ENCODE results near the gene ODC1.
"Not testable (repeated sequence)": the region's sequence is repeated elsewhere in the genome, so short reads cannot be mapped to it uniquely, and the experiment has no call there.

ODC1 gene

GRCh38 chr2:10447895-10448575, at the start of gene ODC1:
Gene ODC1 (minus strand): TSS chr2:10448327. CDS start chr2:10445032, 3,295 bp downstream.
- DNase-seq (ENCODE audit: low spot score): peak; percentile 96

DNA sequence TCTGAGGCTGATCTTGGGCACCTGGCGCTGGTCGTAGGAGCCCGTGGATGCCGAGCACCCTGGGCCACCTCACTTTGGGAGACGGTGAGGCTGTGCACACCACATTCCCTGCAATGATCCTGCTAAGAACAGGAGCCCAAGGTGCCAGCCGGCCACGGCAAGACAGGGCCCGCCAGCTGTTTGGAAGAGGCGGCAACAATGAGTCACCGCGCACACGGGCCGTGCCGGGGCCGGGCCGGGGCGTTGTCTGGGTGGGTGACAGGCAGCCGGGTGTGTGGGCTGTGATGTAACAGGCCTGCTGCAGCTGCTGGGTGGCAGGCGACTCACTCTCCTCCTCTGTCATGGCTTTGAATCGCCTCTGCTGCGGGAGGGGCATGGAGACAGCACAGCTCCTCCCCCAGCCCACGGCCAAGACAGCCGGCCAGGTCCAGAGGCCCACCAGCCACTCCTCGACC, 49.7 kb upstream of the ODC1 start:
- peak; percentile 78 for DNase-seq (ENCODE audit: low spot score)

DNA sequence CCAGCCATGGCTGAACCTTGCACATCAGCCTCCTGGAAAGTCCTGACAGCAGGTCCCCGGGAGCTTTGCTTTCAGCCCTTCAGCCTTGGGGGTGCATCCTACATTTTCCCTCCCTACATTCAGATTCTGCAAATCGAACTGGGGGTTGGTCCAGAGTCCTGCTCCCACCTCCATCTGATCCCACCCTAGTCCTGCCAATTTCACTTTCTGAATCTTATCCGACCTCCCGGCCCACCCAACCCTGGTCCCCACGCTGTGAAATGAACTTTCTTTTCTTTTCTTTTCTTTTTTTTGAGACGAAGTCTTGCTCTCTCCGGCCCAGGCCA, 47.8 kb upstream of the ODC1 start:
- no peak for DNase-seq (ENCODE audit: low spot score)

GRCh38 chr2:10495311-10495987, 47.3 kb upstream of the ODC1 start:
- DNase-seq (ENCODE audit: low spot score): peak; percentile 47

- peak; percentile 28 for DNase-seq (ENCODE audit: low spot score)
Observed at GRCh38 chr2:10494351-10495066, 46.4 kb upstream of the ODC1 start.

DNA sequence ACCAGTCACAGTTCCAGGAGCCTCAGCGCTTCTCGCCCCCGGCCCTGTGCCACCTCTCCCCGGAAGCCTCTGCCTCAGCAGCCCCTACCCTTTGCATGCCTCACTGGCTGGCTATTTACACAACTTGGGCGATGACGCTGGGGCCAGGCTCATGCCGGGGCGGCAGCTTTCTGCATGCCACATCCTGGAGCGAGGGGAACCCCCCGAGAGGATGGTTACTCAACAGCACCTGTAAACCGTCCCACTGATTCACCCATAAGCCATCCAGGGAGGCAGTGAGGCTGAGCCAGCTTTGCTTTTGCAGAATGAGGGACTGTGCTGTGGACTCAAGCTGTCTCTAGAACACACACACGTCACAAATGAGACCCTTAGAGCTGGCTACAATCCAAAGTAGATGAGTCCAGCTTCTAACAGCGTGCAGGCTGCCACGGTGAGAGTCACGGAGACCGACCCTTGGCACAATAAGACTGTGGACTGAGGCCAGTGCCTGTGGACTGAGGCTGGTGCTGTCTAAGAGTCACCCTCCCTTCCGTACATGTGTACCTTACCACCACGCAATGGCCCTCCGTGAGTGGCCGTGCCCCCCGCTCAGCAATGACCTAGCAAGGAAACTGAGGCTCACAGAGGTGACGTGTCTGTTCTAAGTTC, 45.6 kb upstream of the ODC1 start:
- peak; percentile 45 for DNase-seq (ENCODE audit: low spot score)

DNA sequence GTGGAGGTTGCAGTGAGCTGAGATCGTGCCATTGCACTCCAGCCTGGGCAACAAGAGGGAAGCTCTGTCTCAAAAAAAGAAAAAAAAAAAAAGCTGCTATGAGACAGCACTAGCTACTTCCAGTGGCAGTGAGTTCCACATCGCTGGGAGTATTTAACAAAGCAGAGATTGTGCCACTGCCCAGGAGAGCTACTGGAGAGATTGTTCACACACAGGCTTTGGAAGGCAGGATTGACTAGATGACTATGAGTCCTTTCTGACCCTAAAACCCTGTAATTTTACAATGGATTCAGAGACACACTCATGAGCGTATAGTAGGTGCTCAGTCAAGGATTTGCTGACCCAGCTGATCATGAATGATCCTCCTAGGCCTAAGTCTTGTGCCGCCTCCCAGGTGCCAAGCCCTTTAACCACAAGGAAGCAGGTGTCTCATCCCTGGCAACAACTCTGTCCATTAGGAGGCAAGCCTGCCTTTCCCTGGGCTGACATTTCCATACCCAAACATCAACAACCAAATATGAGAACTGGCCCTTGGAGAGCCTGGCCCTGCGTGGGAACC, 45.0 kb upstream of the ODC1 start:
- no peak for DNase-seq (ENCODE audit: low spot score)

DNA sequence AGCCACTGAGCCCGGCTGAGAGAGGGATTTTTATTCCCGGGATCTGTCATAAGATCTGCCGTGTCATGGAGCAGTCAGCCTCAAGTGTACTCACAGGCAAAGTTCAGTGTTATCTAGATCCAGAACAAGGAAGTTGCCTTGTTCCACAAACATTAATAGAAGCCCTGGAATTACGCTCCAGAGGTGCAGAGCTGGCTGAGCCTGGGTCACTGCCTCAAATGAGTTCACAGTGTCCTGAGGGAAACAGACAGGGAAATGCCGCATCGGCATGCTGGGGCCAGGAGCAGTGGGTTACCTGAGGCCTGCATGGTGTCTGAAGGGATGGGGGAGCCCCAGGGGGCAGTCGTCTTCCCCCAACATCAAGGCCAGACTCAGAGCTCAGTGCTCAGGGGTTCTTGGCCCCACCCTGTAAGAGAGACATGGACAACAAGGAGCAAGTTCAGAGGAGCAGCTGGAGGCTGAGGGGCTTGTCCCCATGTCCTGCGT, 42.7 kb upstream of the ODC1 start:
- peak; percentile 22 for DNase-seq (ENCODE audit: low spot score)

GRCh38 chr2:10489842-10490555, 41.9 kb upstream of the ODC1 start:
- DNase-seq (ENCODE audit: low spot score): no peak

DNA sequence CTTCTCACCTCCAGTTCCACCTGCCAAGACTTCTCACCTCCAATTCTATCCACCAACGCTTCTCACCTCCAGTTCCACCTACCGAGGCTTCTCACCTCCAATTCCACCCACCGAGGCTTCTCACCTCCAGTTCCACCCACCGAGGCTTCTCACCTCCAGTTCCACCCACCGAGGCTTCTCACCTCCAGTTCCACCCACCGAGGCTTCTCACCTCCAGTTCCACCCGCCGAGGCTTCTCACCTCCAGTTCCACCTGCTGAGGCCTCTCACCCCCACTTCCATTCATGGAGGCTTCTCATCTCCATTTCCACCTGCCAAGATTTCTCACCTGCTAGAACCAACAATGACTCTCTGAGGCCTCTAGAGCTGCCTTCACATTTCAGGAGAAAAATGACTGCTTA, 40.0 kb upstream of the ODC1 start:
- not testable (repeated sequence) for DNase-seq (ENCODE audit: low spot score)

- DNase-seq (ENCODE audit: low spot score): peak; percentile 14
Observed at GRCh38 chr2:10487741-10488104, 39.6 kb upstream of the ODC1 start.

- peak; percentile 33 for DNase-seq (ENCODE audit: low spot score)
Observed at GRCh38 chr2:10487081-10487740, 39.1 kb upstream of the ODC1 start.

DNA sequence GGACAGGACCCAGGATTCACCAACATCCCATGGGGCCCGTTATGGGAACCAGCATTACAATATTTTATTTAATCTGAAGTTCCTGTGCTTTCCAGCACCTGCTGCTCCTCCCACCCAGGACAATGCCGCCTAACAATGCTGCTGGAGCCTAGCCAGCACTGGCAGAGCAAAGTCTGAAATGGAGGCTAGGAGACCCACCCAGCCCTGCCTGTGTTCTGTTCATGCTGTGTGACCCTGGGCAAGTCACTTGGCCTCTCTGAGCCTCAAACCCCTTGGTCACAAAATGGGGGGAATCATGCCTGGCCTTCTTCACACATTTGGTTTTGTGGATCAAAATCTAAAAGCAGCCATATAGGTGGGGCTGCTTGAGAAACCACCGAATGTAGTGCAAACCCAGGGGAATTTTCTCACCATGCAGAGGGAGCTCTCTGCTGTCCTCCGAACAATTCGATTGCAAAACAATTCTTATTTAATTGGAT, 38.5 kb upstream of the ODC1 start:
- peak; percentile 36 for DNase-seq (ENCODE audit: low spot score)

DNA sequence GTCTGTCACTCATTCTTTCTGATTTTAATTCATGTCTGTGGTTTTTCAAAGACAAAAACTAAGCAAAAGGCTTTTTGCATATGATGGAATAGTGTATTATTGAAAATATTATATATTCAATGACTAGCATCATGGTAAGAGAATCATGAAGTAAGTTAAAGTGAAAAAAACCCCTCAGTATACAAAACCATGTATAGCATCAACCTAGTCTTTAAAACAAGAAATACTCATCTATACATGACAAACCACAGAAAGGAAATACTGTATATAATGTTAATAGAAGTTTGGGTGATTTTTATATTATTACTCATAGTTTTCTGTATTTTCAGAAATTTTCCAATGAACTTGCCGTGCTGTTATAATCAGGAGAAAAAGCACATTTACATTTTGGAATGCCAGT, 38.0 kb upstream of the ODC1 start:
- DNase-seq (ENCODE audit: low spot score): no peak

- no peak for DNase-seq (ENCODE audit: low spot score)
Observed at GRCh38 chr2:10482913-10483312, 34.8 kb upstream of the ODC1 start.

DNA sequence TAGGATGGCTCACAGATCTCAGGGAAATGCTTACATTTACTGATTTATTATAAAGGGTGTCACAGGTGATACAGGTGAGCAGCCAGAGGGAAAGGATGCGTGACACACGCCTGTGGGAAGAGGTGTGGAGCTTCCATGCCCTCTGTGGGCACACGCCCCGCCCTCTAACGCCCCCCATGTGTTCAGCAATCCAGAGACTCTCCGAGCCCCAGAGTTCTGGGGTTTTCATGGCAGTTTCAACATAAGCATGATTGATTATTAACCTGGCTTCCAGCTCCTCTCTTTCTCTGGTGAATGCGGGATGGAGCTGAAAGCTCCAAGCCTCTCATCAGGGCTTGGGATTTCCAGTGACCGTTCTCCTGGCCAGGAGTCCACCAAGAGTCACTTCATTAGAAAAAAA, 34.3 kb upstream of the ODC1 start:
- DNase-seq (ENCODE audit: low spot score): no peak

- no peak for DNase-seq (ENCODE audit: low spot score)
Observed at GRCh38 chr2:10481666-10482157, 33.6 kb upstream of the ODC1 start.

DNA sequence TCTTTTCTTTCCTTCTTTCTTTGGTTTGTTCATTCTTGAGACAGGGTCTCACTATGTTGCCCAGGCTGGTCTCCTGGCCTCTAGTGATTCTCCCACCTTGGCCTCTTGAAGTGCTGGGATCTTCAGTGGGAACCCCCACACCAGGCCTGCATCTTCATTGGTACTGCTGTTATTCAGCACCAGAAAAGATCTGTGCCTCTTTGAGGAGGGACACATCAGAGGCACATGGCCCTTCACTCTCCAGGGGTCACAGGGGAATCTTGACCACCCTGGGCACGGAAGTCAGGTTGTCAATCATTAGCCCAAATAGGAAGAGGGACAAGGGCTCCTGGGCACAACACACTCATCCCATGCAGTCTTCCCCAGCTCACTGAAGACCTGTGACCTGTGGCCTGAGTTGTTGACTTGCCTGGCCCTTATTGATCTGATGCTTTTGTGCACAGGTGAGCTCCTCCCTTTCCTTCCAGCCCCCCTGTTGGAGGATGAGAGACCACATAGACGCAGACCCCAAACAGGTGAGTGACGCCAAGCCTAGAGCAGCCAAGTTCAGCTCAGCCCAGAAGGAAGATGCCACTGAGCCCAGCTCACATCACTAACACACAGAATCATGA, 33.0 kb upstream of the ODC1 start:
- DNase-seq (ENCODE audit: low spot score): no peak

DNA sequence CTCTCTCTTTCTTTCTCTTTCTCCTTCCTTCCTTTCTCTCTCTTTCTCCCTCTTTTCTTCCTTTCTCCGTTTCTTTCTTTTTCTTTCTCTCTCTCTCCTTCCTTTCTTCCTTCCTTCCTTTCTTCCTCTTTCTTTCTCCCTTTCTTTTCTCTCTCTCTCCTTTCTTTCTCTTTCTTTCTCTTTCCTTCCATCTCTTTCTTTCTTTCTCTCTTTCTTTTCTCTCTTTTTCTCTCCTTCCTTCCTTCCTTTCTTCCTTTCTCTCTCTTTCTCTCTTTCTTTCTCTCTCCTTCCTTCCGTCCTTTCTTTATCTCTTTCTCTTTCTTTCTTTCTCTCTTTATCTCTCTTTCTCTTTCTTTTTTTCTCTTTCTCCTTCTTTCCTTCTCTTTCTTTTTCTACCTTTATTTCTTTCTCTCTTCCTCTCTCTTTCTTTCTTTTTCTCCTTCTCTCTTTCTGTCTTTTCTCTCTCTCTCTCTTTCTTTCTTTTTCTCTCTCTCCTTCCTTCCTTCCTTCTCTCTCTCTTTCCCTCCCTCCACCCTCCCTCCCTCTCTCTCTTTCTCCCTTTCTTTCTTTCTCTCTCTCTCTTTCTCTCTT, 32.3 kb upstream of the ODC1 start:
- DNase-seq (ENCODE audit: low spot score): no peak

DNA sequence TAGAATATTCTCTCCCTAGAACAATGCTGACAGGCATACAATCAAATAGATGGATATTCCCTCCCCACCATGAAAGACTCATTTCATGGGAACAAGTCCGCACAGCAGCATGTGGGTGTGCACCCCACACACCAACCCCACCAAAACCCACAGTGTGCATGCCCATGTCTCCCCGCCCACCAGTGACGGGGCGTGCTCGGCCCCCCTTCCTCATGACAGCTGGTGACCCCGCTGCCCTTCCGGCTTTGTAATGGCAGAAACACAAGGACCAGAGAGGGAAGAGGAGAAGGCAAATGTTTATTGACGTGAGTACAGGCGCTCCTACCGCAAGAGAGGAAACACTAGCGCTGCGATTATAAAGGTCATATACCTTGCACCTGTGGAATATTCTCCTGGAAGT, 30.8 kb upstream of the ODC1 start:
- DNase-seq (ENCODE audit: low spot score): no peak
